Stimulated activated naive B cell treated with anti-CD40 and anti-IgM and Interleukin-4, amounts not matched to agents 10 μg/mL and 1 μg/mL and 100 μg/mL, for 72 hours (primary cell): ENCODE data around the gene CNTN4.

Source experiments
- ATAC-seq, 2 donors: fragments of 150-1000 bp; cut with Tn5 transposase; replicated peaks; 2 replicates each; pipeline ENCODE4 v1.10.0; 2021; ENCODE audit warnings: moderate library complexity in 1 of 2
- DNase-seq: peaks from one replicate; pipeline ENCODE4 v3.0.0; 2021
- H3K27ac Mint-ChIP-seq: one replicate; pipeline ENCODE4 v1.8.0; 2022; ENCODE audit warnings: mild to moderate bottlenecking, mixed read lengths
- H3K27me3 Mint-ChIP-seq, 2 donors: one replicate each; pipeline ENCODE4 v1.8.0; 2022; ENCODE audit warnings: mixed read lengths in 2 of 2
- H3K36me3 Mint-ChIP-seq, 2 donors: one replicate each; pipeline ENCODE4 v1.8.0; 2022; ENCODE audit warnings: mixed read lengths in 2 of 2, mild to moderate bottlenecking in 1 of 2
- H3K4me1 Mint-ChIP-seq, 2 donors: one replicate each; pipeline ENCODE4 v1.8.0; 2022; ENCODE audit warnings: mixed read lengths in 2 of 2, mild to moderate bottlenecking in 1 of 2
- H3K4me3 Mint-ChIP-seq, 2 donors: one replicate each; pipeline ENCODE4 v1.8.0; 2022; ENCODE audit warnings: mild to moderate bottlenecking in 2 of 2, mixed read lengths in 2 of 2, moderate library complexity in 1 of 2
- H3K9me3 Mint-ChIP-seq, 2 donors: one replicate each; pipeline ENCODE4 v1.8.0; 2022; ENCODE audit warnings: mixed read lengths in 2 of 2, mild to moderate bottlenecking in 1 of 2

Gene CNTN4

GRCh38 chr3:3087716-3088465 lies 989.2 kb downstream of the CNTN4 start:
- H3K4me3 Mint-ChIP-seq = no peak overlapping the region
- peaks cover 24 to 44% of the 10 kb centered on the region in 2 donors for H3K4me1 Mint-ChIP-seq
- no peak overlapping the region for H3K27ac Mint-ChIP-seq
- DNase-seq (no peak), ATAC-seq (peak in 1 of 2 donors; percentile 25)
- peaks cover 0 to 3% of the 10 kb centered on the region in 2 donors for H3K27me3 Mint-ChIP-seq
- H3K9me3 Mint-ChIP-seq = peaks cover 0 to 1% of the 10 kb centered on the region in 2 donors
- no peaks in the 10 kb centered on the region for H3K36me3 Mint-ChIP-seq

GRCh38 chr3:3089017-3089416 lies 990.4 kb downstream of the CNTN4 start:
- Mint-ChIP-seq H3K4me1 (peaks cover 19 to 37% of the 10 kb centered on the region in 2 donors), H3K36me3 (no peaks in the 10 kb centered on the region), H3K27me3 (peaks cover under 1 to 6% of the 10 kb centered on the region in 2 donors), H3K9me3 (peaks cover 0 to 1% of the 10 kb centered on the region in 2 donors), H3K4me3 (no peak overlapping the region), H3K27ac (no peak overlapping the region)
- ATAC-seq (peak; percentile 99 to 100), DNase-seq (peak; percentile 39)

- Mint-ChIP-seq H3K9me3 (no peaks in the 10 kb centered on the region), H3K27me3 (peaks cover 8 to 12% of the 10 kb centered on the region in 2 donors)
- ATAC-seq = peak; percentile 34 to 50
These were observed 999.3 kb downstream of the CNTN4 start for GRCh38 chr3:3097958-3098357.

DNA sequence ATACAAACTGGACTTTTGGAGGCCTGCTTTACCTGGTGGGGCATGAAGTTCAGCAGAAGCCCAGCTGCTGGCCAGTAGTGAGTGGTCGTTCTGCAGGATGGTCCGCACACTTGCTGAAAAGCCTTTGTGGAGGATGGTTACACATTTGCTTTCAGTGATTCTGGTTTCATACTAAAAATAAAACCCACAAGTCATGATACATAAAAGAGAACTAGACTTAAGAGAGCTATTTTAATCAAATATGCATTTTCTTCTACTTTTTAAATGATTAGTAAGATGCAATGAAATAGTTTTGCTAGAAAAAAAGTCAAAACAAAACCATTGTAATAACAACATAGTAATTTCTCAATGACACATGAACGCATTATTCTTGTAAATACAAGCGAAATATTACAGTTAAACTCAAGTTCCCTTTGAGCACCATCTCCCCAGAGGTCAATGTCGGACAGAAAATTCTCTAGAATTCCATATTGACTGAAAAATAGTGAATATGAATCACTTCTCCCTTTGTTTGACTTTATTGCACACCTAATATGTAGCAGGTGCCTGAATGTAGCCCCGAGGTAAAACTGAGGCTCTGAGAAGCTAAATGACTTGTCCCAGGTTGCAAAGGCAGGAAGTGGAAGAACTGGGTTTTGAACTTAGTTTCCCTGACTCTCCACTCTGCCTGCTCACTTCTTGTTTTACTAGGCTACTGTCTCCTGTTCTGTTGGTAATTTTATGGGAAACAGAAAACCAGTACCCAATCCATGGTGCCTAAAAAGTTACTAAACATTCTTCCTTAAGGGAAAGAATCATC lies 1003.2 kb downstream of the CNTN4 start:
- Mint-ChIP-seq H3K9me3 (no peaks in the 10 kb centered on the region), H3K4me3 (no peak overlapping the region), H3K27ac (no peak overlapping the region), H3K4me1 (peaks cover 12 to 23% of the 10 kb centered on the region in 2 donors), H3K36me3 (no peaks in the 10 kb centered on the region), H3K27me3 (peaks cover 0 to 6% of the 10 kb centered on the region in 2 donors)
- DNase-seq = no peak
- ATAC-seq = peak; percentile 76 to 78

More at GRCh38 chr3:3097958-3098357, 999.3 kb downstream of the CNTN4 start:
- no peak overlapping the region for H3K4me3 Mint-ChIP-seq
- H3K27ac Mint-ChIP-seq = no peak overlapping the region
- H3K4me1 Mint-ChIP-seq = peaks cover 3 to 12% of the 10 kb centered on the region in 2 donors
- H3K36me3 Mint-ChIP-seq = no peaks in the 10 kb centered on the region
- no peak for DNase-seq

- no peaks in the 10 kb centered on the region for H3K36me3 Mint-ChIP-seq
- H3K27me3 Mint-ChIP-seq = peaks cover 0 to 3% of the 10 kb centered on the region in 2 donors
- H3K9me3 Mint-ChIP-seq = peaks cover 0 to 2% of the 10 kb centered on the region in 2 donors
- ATAC-seq (no peak), DNase-seq (no peak)
- peaks cover 12 to 30% of the 10 kb centered on the region in 2 donors for H3K4me1 Mint-ChIP-seq
- H3K4me3 Mint-ChIP-seq = no peak overlapping the region
- H3K27ac Mint-ChIP-seq = no peak overlapping the region
These were observed 1004.1 kb downstream of the CNTN4 start for GRCh38 chr3:3102751-3103150.

DNA sequence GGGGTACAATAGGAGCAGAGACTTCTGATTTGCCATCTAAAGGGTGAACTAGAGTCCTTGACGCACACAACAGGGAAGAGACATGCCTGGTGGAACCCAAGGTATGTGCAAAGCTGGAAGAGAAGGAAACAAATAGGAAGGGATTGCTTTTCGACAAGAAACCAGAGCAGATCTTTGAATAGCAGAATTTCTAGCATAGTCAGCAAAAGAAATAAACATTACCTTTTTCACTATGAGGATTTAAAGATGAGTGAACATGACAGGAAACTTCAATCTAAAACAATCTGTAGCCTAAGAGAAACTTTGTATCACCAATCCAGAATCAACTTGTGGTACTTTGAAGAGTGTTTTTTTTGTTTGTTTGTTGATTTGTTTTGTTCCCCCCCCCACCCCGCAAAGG lies 1006.6 kb downstream of the CNTN4 start:
- no peak for DNase-seq
- ATAC-seq = no peak
- Mint-ChIP-seq H3K4me3 (no peak overlapping the region), H3K4me1 (peaks cover 16 to 47% of the 10 kb centered on the region in 2 donors), H3K27ac (no peak overlapping the region), H3K36me3 (no peaks in the 10 kb centered on the region), H3K27me3 (no peaks in the 10 kb centered on the region), H3K9me3 (peaks cover 0 to 4% of the 10 kb centered on the region in 2 donors)

DNA sequence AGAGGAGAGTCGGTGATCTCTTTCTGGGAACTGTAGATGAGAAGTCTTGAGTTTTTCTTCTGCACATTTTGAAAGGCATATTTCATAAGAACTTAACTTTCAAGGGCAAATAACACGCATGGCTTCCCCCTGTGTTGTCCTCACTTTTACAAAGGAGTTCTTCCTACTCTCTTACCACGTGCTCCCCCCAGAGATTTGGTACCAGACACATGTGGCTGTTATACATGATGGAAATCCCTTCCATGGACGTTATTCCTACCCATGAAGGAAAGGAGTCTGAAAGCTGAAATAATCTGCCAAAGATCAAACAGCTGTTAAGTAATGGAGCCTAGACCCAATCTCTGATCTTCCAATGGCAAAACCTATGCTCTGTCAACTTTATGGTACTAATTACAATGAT lies 1007.1 kb downstream of the CNTN4 start:
- H3K27me3 Mint-ChIP-seq = no peaks in the 10 kb centered on the region
- no peak overlapping the region for H3K27ac Mint-ChIP-seq
- ATAC-seq (no peak), DNase-seq (no peak)
- H3K4me1 Mint-ChIP-seq = peaks cover 21 to 51% of the 10 kb centered on the region in 2 donors
- peaks cover 0 to 4% of the 10 kb centered on the region in 2 donors for H3K9me3 Mint-ChIP-seq
- no peak overlapping the region for H3K4me3 Mint-ChIP-seq
- H3K36me3 Mint-ChIP-seq = no peaks in the 10 kb centered on the region

DNA sequence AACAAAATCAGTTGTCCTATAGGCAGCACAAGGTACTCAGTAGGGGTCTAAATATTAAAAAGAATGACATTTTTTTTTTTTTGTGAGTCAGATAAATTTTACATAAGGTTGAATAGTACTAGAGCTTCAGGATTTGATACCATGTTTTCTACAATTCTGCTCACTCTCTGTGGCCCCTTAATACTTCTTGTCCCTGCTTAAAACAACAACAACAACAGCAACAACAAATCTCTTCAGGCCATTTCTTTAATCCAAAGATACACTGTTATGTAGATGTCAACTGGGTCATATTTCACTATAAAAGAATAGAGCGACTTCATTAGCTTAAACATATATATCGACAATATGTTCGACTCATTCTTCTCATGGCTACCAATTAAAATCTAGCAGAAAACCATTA lies 1008.5 kb downstream of the CNTN4 start:
- DNase-seq (no peak), ATAC-seq (no peak)
- H3K4me3 Mint-ChIP-seq = no peak overlapping the region
- H3K27me3 Mint-ChIP-seq = peaks cover 0 to 6% of the 10 kb centered on the region in 2 donors
- H3K36me3 Mint-ChIP-seq = no peaks in the 10 kb centered on the region
- peaks cover 0 to 4% of the 10 kb centered on the region in 2 donors for H3K9me3 Mint-ChIP-seq
- H3K27ac Mint-ChIP-seq = no peak overlapping the region
- peaks cover 21 to 39% of the 10 kb centered on the region in 2 donors for H3K4me1 Mint-ChIP-seq
